Stimulated activated CD4-positive, alpha-beta T cell treated with anti-CD3 and anti-CD28 coated beads, Interleukin-1b, Interleukin-23, amount 100 ng/mL, for 24 hours (primary cell): ENCODE data around the gene RAD52.

Source experiments
- DNase-seq, 4 experiments: peaks; one replicate each; pipeline ENCODE4 v3.0.0-alpha.2; 2020; ENCODE audit warnings: low read depth in 4 of 4, low spot score in 1 of 4

The RAD52 gene

DNA sequence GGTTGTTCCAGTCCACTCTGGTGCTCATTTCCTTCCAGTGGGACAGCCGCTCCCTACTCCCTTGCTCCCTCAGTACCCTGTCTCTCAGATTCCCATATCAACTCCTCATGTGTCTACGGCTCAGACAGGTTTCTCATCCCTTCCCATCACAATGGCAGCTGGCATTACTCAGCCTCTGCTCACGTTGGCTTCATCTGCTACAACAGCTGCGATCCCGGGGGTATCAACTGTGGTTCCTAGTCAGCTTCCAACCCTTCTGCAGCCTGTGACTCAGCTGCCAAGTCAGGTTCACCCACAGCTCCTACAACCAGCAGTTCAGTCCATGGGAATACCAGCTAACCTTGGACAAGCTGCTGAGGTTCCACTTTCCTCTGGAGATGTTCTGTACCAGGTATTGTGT is 69.9 kb downstream of the RAD52 start:
- no peak for DNase-seq

DNA sequence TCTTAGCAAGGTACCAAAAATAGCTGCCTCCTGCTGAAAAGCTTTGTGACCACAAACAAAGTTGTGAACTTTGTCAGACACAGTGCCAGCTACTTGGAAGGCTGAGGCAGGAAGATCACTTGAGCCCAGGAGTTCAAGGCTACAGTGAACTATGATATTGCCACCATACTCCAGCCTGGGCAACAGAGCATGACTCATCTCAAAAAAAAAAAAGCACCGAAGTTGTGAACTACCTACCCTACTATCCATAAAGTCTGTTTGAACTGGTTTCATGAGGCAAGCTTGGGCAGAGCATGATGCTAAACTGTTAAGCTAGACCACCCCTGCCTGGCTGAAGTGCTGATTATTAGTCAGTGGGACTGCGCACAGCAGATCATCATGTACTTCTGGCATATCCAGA is 75.5 kb downstream of the RAD52 start:
- DNase-seq: no peak

DNA sequence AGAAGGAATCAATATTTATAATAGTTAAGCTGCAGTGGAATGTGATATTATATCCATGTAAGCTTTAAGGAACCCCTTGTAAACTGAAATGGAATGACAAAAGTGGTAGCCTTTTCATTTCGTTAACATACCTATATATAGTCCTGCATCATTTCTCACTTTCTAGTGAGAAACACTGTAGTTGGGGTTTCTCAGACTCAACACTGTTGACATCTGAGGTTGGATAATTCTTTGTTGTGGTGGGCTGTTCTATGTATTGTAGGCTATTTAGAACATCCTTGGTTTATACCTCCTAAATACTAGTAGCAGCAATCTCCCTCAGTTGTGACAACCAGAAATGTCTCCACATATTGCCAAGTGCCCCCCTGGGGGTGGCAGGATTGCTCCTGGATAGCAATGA is 79.1 kb downstream of the RAD52 start:
- DNase-seq: no peak

DNA sequence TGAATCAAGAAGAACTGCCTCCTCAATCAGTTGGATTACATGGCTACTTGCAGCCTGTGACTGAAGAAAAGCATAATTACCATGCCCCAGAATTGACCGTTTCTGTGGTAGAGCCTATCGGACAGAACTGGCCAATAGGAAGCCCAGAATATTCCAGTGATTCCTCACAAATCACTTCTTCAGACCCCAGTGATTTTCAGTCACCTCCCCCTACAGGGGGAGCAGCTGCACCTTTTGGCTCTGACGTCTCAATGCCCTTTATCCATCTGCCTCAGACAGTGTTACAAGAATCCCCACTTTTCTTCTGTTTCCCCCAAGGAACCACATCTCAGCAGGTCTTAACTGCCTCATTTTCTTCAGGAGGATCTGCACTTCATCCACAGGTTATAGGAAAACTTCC is 80.8 kb downstream of the RAD52 start:
- no peak for DNase-seq

DNA sequence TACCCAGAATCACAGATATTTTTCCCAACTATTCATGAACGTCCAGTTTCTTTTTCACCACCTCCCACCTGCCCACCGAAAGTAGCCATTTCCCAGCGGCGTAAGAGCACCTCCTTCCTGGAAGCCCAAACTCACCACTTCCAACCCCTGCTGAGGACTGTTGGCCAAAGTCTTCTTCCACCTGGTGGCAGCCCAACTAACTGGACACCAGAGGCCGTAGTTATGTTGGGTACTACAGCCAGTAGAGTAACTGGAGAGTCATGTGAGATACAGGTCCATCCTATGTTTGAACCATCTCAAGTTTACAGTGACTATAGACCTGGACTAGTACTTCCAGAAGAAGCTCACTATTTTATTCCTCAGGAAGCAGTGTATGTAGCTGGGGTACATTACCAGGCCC is 81.6 kb downstream of the RAD52 start:
- no peak for DNase-seq

DNA sequence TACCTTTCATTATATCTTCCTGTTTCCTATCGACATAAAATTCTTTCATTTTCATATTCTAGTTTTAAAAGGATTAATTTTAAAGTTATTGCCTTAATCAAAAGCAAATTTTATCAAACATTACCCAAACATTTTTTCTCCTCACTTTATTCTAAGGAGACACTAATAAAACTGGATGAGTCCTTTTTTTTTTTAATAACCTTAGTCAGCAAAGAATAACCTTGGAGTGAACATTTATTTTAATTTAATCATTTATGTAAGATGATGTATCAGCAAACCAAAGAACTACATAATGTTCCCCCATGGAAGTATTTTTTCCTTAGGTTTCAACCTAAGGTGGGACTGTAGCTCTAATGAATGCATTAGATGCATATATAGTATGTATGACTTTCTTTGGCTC is 83.9 kb downstream of the RAD52 start:
- no peak for DNase-seq

DNA sequence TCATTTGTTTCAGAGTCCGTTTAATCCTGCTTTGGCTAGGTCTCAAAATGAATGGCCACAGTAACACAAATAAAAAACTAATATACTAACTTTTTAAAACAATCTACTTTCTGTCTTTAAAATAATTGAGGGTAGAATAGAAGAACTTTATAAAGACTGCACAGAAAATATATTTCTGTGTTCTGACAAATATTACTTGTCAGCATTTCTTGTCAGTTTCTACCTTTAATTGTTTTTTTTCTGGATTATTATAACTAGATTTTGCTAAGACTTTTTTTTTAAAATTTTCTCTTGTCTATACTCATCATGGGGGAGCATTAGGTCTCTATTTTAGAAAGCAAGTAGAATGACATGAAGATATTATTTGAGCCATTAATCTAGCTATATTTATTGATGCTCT is 86.2 kb downstream of the RAD52 start:
- no peak for DNase-seq

DNA sequence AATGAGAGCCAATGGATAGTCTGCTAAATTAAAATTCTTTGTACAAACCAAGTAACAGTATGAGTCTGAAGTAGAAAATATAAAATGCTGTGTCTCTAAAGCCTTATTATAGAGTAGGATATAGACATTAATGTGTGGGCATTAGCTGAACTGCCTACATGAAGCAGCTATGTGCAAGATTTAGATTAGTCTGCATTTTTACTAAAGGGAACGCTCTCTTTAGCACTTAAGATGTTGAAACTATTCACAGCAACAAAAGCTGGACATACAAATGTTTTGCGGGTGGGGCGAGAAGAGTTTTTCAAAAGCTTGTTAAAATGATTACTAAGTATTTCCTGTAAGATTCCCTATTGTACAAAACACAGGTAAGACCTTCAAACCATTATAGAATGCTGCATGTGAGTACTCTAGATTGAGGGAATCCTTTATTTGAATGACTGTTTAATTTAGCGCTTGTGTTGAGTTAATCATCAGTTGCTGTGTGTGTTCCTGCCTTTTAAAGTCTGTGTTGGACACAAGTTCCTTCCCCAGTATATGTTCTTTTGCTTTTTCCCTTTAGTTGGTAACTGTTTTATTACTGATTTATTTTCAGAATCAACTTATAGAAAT is 87.1 kb downstream of the RAD52 start:
- DNase-seq: no peak
